Renal pelvis (tissue), 4 donors: ENCODE results near the gene GTF3C4. TPM values are rescaled to one million over a fixed set of nuclear protein-coding genes. Genes with fewer than 3 reads are reported as not detected.

Experiments used
- DNase-seq: peaks from one replicate; pipeline ENCODE4 v3.0.0-alpha.2; 2013
- polyA plus RNA-seq, 3 donors: library from polyadenylated mRNA; unstranded; fragments of 120-200 nt; gene quantifications; one replicate each; pipeline ENCODE4 v1.2.1, GENCODE V29; 2013; ENCODE audit not compliant: insufficient read length in 3 of 3

GTF3C4 gene
- polyA plus RNA-seq, 3 donors, result 23.7 to 26.7 (median 25.6) TPM

GRCh38 chr9:132644251-132644650 is 26.0 kb upstream of the GTF3C4 start:
- DNase-seq, result no peak

DNA sequence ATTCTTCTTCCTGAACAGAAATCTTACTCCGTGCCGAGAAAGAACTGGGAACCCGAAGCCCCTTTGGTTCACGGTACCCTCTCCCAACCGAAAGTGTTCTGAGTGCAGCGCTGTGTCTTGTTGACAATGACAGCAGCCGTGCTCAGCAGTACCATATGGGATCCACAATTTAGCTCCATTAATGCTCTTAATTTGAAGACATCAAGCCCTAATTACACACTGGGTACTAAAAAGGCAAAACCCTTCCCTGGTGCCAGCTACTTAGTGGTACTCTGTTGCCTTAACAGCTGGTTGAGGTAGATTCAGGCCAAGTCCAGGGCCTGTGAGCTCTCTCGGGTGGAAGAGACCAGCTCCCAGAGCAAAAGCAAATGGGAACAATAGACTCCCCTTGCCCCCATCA is 25.0 kb upstream of the GTF3C4 start:
- no peak for DNase-seq

DNA sequence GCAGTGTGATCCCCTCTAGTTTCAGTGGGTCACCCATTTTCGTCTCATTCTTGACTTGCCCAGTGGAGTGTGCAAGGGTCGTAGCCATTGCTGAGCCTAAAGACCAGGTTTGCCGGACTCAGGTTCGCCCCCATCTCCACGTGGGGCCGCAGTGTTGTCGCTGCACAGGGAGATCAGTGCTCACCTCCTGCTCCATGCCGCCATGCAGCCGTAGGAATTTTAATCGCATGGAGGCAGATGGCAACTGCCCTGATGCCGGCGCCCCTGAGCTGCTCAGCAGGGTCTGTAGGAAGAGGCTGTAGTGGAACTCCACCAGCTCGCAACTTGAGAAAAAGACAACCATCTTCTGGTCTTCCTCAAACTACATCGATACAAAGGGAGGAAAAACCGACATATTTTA is 24.6 kb upstream of the GTF3C4 start:
- no peak for DNase-seq

GRCh38 chr9:132646726-132647125 is 23.5 kb upstream of the GTF3C4 start:
- no peak for DNase-seq

- DNase-seq, result no peak
Measured at GRCh38 chr9:132647355-132647754, 22.9 kb upstream of the GTF3C4 start.

- no peak for DNase-seq
Measured at GRCh38 chr9:132647806-132648205, 22.5 kb upstream of the GTF3C4 start.

- DNase-seq, result no peak
Measured at GRCh38 chr9:132648283-132648682, 22.0 kb upstream of the GTF3C4 start.

GRCh38 chr9:132648685-132649084 is 21.6 kb upstream of the GTF3C4 start:
- DNase-seq, result no peak

GRCh38 chr9:132651259-132651658 is 19.0 kb upstream of the GTF3C4 start:
- no peak for DNase-seq

DNA sequence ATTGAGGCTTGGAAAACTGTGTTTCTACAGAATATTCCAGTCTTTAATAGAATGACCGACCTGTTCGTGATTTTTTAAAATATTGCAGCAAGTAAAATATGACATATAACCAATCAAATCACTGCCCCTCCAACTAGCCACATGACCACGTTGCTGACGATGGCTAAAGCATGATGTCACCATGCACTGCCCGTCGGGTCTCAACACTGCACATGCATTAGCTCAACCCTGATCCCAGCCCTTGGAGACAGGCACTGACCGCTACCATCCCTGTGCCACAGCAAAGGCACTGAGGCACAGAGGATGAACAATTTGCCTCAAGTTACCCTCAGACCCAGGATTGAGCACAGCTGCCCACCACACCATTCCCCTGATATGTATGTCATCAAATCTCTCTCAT is 14.0 kb upstream of the GTF3C4 start:
- DNase-seq, result no peak

DNA sequence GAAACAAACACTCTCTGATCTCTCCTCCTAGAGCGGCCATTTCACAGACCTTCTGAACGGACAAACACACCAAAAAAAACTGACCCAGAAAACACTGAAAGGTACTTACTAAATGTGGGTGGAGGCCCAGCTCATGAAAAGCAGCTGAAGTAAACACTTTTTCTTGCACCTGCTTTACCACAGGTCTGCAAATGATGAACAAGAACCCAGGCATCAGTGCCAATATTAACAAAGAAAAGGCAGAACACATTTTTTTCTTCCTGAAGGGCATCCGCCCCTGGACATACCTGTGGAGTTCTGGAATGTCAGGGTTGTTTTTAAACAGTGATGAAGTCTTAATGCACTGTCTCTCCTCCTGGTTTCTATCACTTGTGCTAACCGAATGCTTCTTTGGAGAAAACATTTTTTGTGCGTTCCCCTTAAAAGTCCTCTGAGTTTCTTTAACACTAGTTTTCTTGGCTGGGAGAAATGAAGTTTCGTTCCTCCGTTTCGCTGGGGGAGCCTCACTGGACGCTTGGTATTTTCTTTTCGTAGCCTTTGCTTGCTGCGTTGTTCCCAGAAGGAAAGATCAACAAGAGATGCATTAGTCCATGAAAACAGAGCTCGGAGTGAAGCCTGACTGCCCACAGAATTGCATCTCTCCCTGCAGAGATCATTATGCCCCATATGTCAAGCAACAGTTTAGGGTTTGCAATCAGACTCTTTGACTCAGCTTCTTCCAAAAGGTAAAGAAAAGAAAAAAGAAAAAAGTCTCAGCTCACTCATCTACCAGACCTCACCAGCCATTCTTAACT is 7.9 kb upstream of the GTF3C4 start:
- peak; percentile 22 for DNase-seq

DNA sequence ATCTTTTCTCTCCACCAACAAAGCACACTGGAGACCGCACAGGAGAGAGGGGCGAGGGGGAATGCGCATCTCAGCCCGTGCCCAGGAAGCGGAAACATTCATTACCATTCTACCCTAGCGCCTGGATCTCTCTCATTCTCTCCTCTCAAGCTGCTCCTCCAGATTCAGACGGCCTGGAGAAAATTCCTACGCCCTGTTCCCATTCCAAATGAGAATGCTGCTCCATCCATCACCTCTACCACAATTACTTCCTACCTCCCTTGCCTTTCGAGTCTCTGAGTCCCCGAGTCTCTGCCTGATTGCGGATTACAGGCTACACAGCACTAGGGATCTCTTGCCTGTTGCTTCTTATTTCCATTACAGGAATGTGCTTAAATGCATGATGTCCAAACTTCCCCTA is 7.1 kb upstream of the GTF3C4 start:
- no peak for DNase-seq

GRCh38 chr9:132663851-132664250 is 6.4 kb upstream of the GTF3C4 start:
- no peak for DNase-seq

- no peak for DNase-seq
Measured at GRCh38 chr9:132669319-132669697, 956 bp upstream of the GTF3C4 start.

GRCh38 chr9:132669698-132670456 is 387 bp upstream of the GTF3C4 start, which contains the start of gene DDX31:
Gene DDX31 (minus strand): TSS chr9:132669983. CDS start chr9:132669934, 49 bp downstream.
- peak; percentile 86 for DNase-seq

DNA sequence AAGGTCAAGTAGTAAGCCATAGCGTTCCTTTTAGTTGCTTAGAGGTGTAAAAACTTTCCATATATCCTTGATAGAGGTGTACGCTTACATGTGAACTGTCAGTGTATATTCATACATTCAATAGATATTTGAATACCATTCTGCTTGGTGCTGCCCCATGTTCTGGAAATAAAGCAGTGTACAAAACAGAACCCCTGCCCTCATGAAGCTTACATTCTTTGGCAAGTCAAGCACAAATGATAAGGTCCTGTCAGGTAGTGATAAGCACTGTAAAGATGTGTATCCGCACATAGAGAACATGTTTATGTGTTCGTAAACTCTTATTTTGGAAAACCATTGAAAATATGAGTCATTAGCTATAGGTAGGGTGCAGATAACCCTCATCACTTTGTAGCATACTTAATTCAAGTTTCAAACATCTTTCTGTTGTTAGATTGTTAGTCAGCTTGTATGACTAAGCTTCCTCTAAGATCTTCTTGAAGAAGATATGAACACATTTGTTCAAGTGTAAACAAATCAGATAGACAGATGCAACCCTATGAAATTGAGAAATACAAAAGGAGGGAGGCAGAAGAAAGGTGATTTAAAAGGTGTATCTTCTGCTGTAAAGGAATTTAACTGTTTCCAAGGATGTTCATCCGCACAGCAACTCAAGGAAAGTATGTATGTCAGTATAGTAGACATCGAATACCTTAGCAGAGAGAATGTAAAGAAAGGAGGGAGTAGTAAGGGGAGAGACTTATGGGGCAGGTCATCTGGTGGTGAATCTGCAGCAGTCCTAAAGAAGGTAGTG is 1.6 kb downstream of the GTF3C4 start:
- no peak for DNase-seq

DNA sequence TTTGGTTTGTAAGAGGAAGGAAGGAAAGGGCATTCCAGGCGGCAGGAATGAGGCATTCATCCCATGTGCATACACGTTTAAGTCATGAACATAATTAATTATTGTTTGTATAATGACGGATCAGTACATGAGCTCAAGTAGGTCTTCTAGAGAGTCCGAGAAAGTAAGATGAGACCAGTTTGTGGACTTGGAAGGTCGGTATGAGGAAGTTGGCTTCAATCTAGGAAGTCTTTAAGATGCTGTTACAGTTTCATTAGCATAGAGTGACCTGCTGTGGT is 2.1 kb downstream of the GTF3C4 start:
- no peak for DNase-seq

DNA sequence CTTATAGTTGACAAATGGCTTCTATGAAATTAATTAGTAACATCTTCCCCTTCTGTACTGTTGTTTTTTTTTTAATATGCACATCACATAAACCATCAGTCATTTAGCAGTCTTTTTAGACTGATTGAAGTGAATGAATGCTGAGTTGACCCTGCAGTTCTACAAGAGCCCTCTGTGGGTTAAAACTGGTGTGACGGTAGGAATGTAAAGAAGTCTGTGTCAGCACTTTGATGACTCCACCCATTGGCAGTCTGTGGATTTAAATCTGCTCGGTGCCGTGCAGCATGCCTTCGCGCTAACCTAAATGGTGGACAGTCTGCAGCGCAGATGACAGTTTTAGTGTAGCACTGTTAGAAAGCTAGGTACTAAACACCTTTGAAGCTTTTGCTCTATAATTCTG is 3.1 kb downstream of the GTF3C4 start:
- DNase-seq, result no peak

GRCh38 chr9:132674485-132674884 is 4.2 kb downstream of the GTF3C4 start:
- DNase-seq, result no peak

DNA sequence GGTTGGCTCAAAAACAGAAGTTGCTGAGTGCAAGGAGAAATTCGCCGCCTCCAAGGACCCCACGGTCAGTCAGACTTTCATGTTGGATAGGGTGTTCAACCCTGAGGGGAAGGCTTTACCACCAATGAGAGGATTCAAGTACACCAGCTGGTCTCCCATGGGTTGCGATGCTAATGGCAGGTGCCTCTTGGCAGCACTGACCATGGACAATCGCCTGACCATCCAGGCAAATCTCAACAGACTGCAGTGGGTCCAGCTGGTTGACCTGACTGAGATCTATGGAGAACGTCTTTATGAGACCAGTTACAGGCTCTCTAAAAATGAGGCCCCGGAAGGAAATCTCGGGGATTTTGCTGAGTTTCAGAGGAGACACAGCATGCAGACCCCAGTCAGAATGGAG is 7.7 kb downstream of the GTF3C4 start:
- DNase-seq, result no peak

- DNase-seq, result no peak
Measured at GRCh38 chr9:132679946-132680625, 9.8 kb downstream of the GTF3C4 start.

GRCh38 chr9:132681561-132681960 is 11.3 kb downstream of the GTF3C4 start:
- DNase-seq, result no peak
